Liver (tissue), 9 donors: ENCODE results near the gene TRIP6. TPM values are rescaled to one million over a fixed set of nuclear protein-coding genes. Genes with fewer than 3 reads are reported as not detected.
A peak's percentile ranks its signal among the peaks of the same experiment; 100 is the strongest.

ENCODE experiments used
- DNase-seq: peaks from one replicate; pipeline ENCODE4 v3.0.0-alpha.2; 2017; ENCODE audit warnings: low spot score
- H3K27ac ChIP-seq, 2 donors: one replicate each; pipeline ENCODE4 v1.7.0; 2013; ENCODE audit warnings: inconsistent platforms in 2 of 2, low read length in 2 of 2, control low read depth in 1 of 2, low read depth in 1 of 2, mild to moderate bottlenecking in 1 of 2
- H3K27me3 ChIP-seq, 4 donors: one replicate each; pipeline versions ENCODE4 v1.6.1 to v1.7.0; 2013; ENCODE audit warnings: low read length in 3 of 4, inconsistent platforms in 1 of 4, mild to moderate bottlenecking in 1 of 4, moderate library complexity in 1 of 4; ENCODE audit not compliant: control insufficient read depth in 4 of 4, insufficient read depth in 4 of 4
- H3K36me3 ChIP-seq, 4 donors: one replicate each; pipeline versions ENCODE4 v1.6.1 to v1.7.0; 2013; ENCODE audit warnings: low read length in 3 of 4, mild to moderate bottlenecking in 3 of 4, low read depth in 1 of 4, moderate library complexity in 1 of 4; ENCODE audit not compliant: control insufficient read depth in 4 of 4, insufficient read depth in 3 of 4
- H3K4me1 ChIP-seq, 4 donors: one replicate each; pipeline versions ENCODE4 v1.6.1 to v1.7.0; 2013; ENCODE audit warnings: low read length in 3 of 4, mild to moderate bottlenecking in 3 of 4, moderate library complexity in 1 of 4; ENCODE audit not compliant: control insufficient read depth in 4 of 4, insufficient read depth in 4 of 4
- H3K4me3 ChIP-seq, 3 donors: one replicate each; pipeline versions ENCODE4 v1.6.1 to v1.7.0; 2013; ENCODE audit warnings: low read length in 3 of 3, control low read depth in 1 of 3, low read depth in 1 of 3, mild to moderate bottlenecking in 1 of 3
- H3K9ac ChIP-seq, 2 donors: one replicate each; pipeline ENCODE4 v1.7.0; 2013; ENCODE audit warnings: low read length in 2 of 2, mild to moderate bottlenecking in 2 of 2, moderate library complexity in 2 of 2, control low read depth in 1 of 2, low read depth in 1 of 2
- H3K9me3 ChIP-seq, 4 donors: one replicate each; pipeline versions ENCODE4 v1.6.1 to v1.7.0; 2013; ENCODE audit warnings: low read length in 3 of 4; ENCODE audit not compliant: control insufficient read depth in 4 of 4
- CTCF ChIP-seq: fragments of 150-350 bp; IDR thresholded peaks from 2 replicates; pipeline ENCODE4 v1.5.1; 2017; ENCODE audit warnings: improper control_type of control experiment, low read depth, low read length; ENCODE audit not compliant: missing input control
- FOXA1 ChIP-seq: IDR thresholded peaks from 2 replicates; pipeline ENCODE4 v1.6.1; 2016; ENCODE audit warnings: antibody characterized with exemption
- FOXA2 ChIP-seq: IDR thresholded peaks from 2 replicates; pipeline ENCODE4 v1.6.1; 2016; ENCODE audit warnings: antibody characterized with exemption
- GABPA ChIP-seq, 2 donors: IDR thresholded peaks in 1 of 2; conservative IDR thresholded peaks in 1 of 2; 2 replicates each; pipeline ENCODE4 v1.6.1; 2016; ENCODE audit warnings: antibody characterized with exemption in 2 of 2, mild to moderate bottlenecking in 1 of 2, moderate library complexity in 1 of 2
- HNF4A ChIP-seq, 2 donors: conservative IDR thresholded peaks; 2 replicates each; pipeline ENCODE4 v1.6.1; 2016; ENCODE audit warnings: antibody characterized with exemption in 2 of 2, mild to moderate bottlenecking in 2 of 2
- HNF4G ChIP-seq: IDR thresholded peaks from 2 replicates; pipeline ENCODE4 v1.6.1; 2016; ENCODE audit warnings: antibody characterized with exemption
- JUND ChIP-seq, 2 donors: IDR thresholded peaks; 2 replicates each; pipeline ENCODE4 v1.6.1; 2016; ENCODE audit warnings: antibody characterized with exemption in 2 of 2
- NR2F2 ChIP-seq: IDR thresholded peaks from 2 replicates; pipeline ENCODE4 v1.6.1; 2016; ENCODE audit warnings: antibody characterized with exemption
- RAD21 ChIP-seq, 2 donors: IDR thresholded peaks; 2 replicates each; pipeline ENCODE4 v1.6.1; 2016; ENCODE audit warnings: antibody characterized with exemption in 2 of 2, mild to moderate bottlenecking in 2 of 2
- REST ChIP-seq: IDR thresholded peaks from 2 replicates; pipeline ENCODE4 v1.6.1; 2016; ENCODE audit warnings: antibody characterized with exemption, mild to moderate bottlenecking
- SP1 ChIP-seq: IDR thresholded peaks from 2 replicates; pipeline ENCODE4 v1.6.1; 2018; ENCODE audit warnings: antibody characterized with exemption, mild to moderate bottlenecking
- YY1 ChIP-seq: IDR thresholded peaks from 2 replicates; pipeline ENCODE4 v1.6.1; 2016; ENCODE audit warnings: antibody characterized with exemption, mild to moderate bottlenecking
- WGBS: extraction: QIAGEN DNeasy Blood & Tissue Kit; methylation state at CpG from one replicate; pipeline ENCODE4 v1.1.7; 2013; 5-methylcytosine and 5-hydroxymethylcytosine counted together
- polyA plus RNA-seq, 2 donors: library from polyadenylated mRNA; stranded (reverse) in 1 of 2; unstranded in 1 of 2; fragments of 200-250 nt in 1 of 2; fragments of >200 nt in 1 of 2; fragmentation: Nextera tagmentation in 1 of 2; extraction: Ambion mirVana in 1 of 2; gene quantifications; one replicate each; pipeline versions ENCODE4 v1.2.1 to v1.2.3, GENCODE V29; 2013 to 2015
- total RNA-seq, 2 donors: library from RNA; depleted of rRNA; stranded (reverse); fragments of >200 nt; gene quantifications; one replicate each; pipeline ENCODE4 v1.2.3, GENCODE V29; 2014
- TF ChIP-seq, protein P1 (sequence below): IDR thresholded peaks from 2 replicates; pipeline ENCODE4 v1.6.1; 2016; ENCODE audit warnings: antibody characterized with exemption
- TF ChIP-seq, protein P2 (sequence below): IDR thresholded peaks from 2 replicates; pipeline ENCODE4 v1.6.1; 2016; ENCODE audit warnings: antibody characterized with exemption
- TF ChIP-seq, protein P3 (sequence below): IDR thresholded peaks from 2 replicates; pipeline ENCODE4 v1.6.1; 2016; ENCODE audit warnings: antibody characterized with exemption
- donor health status: healthy.
- donor health status: healthy.
- donor health status: healthy.
- donor health status: healthy.
- donor health status: healthy.

The TRIP6 gene
- total and polyA plus RNA-seq, 4 donors = 14.6 to 30.7 (median 18.1) TPM

DNA sequence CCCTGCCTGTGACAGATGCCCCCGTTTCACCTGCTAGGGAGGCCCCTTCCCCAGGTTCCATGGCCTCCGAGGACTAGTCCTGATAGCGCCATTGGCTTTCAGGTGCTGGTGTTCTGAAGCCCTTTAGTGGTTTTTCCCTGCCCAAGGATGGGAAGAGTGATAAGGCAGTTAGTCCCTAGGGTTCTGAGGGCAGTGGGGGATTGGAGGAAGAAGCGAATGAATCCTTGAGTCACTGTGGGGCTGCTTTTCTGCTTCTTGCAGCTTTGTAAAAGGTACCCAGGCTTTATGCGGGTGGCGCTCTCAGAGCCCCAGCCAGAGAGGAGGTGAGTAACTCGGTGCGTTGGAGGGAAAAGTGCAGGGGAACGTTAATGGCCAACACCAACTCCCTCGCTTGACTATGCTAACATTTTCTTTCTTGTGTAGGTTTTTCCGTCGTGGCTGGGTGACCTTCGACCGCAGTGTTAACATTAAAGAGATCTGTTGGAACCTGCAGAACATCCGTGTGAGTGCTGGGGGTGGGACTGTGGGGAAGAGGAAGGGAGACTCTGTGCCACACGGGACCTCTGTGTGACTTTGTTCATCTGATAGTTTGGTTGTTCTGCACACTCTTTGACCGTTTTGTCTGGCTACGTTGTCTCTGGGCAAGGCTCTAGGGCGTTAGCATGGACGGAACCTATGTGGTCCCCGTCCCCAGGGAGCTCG is 18.4 kb downstream of the TRIP6 start:
- 81% methylated on average over 22 of the region's 22 CpGs for WGBS
- no peak overlapping the region for H3K27ac ChIP-seq
- H3K4me3 ChIP-seq = no peak overlapping the region
- no peaks in the 10 kb centered on the region for H3K9me3 ChIP-seq
- peaks cover 16 to 33% (median 26%) of the 10 kb centered on the region in 4 donors for H3K4me1 ChIP-seq
- TF ChIP-seq FOXA2 = no peak
- TF ChIP-seq JUND (IDR thresholded peaks at IDR 0.05) = no peak
- no peak for TF ChIP-seq RAD21 (IDR thresholded peaks at IDR 0.05)
- TF ChIP-seq HNF4A (conservative IDR thresholded peaks at IDR 0.05) = peak in 1 of 2 donors; percentile 47
- TF ChIP-seq, protein P1, sequence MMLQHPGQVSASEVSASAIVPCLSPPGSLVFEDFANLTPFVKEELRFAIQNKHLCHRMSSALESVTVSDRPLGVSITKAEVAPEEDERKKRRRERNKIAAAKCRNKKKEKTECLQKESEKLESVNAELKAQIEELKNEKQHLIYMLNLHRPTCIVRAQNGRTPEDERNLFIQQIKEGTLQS = no peak
- TF ChIP-seq, protein P2, sequence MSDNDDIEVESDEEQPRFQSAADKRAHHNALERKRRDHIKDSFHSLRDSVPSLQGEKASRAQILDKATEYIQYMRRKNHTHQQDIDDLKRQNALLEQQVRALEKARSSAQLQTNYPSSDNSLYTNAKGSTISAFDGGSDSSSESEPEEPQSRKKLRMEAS = no peak
- no peak for TF ChIP-seq CTCF
- no peak for TF ChIP-seq YY1
- TF ChIP-seq SP1 = peak; percentile 34
- no peak overlapping the region for H3K9ac ChIP-seq
- peaks cover 25 to 69% (median 58%) of the 10 kb centered on the region in 4 donors for H3K36me3 ChIP-seq
- no peaks in the 10 kb centered on the region for H3K27me3 ChIP-seq
- no peak for DNase-seq

DNA sequence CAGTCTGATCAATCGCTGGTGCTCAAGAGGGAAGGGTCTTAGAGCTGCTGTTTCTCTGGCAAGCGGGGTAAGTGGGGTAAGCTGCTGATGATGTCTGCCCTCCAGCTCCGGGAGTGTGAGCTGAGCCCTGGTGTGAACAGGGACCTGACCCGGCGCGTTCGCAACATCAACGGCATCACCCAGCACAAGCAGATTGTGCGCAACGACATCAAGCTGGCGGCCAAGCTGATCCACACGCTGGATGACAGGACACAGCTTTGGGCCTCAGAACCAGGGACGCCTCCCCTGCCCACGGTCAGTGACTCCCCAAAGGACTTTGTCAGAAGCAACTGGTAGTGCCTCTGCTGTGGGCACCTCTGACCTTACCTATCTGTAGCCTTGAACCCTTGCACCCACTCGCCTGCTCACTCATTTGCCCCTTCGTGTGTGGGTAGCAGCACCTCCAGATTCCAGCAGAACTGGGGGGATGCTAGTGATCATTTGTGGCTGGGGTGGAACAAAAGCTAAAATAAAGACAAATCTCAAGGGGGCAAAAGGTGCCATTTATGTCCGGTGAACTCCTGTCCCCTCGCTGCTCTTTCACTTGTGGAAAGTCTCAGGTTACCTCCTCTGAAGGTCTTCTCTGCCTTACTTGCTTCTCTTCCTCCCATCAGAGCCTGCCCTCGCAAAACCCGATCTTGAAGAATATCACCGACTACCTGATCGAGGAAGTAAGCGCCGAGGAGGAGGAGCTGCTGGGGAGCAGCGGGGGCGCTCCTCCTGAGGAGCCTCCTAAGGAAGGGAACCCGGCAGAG is 19.2 kb downstream of the TRIP6 start:
- no peak for DNase-seq
- Histone ChIP-seq H3K27me3 (no peaks in the 10 kb centered on the region), H3K36me3 (peaks cover 23 to 65% (median 55%) of the 10 kb centered on the region in 4 donors), H3K9me3 (no peaks in the 10 kb centered on the region), H3K9ac (no peak overlapping the region), H3K27ac (no peak overlapping the region), H3K4me1 (peaks cover 16 to 35% (median 26%) of the 10 kb centered on the region in 4 donors), H3K4me3 (no peak overlapping the region)
- WGBS = 93% methylated on average over 27 of the region's 27 CpGs
- TF ChIP-seq YY1 = no peak
- TF ChIP-seq SP1 = no peak
- no peak for TF ChIP-seq FOXA2
- no peak for TF ChIP-seq REST
- TF ChIP-seq FOXA1 = no peak
- TF ChIP-seq NR2F2 = no peak
- TF ChIP-seq JUND (IDR thresholded peaks at IDR 0.05) = no peak
- no peak for TF ChIP-seq GABPA (IDR thresholded peaks at IDR 0.05 in 1 of 2, conservative IDR thresholded peaks at IDR 0.05 in 1 of 2)
- TF ChIP-seq HNF4G = no peak
- no peak for TF ChIP-seq RAD21 (IDR thresholded peaks at IDR 0.05)
- no peak for TF ChIP-seq HNF4A (conservative IDR thresholded peaks at IDR 0.05)
- TF ChIP-seq, protein P3, sequence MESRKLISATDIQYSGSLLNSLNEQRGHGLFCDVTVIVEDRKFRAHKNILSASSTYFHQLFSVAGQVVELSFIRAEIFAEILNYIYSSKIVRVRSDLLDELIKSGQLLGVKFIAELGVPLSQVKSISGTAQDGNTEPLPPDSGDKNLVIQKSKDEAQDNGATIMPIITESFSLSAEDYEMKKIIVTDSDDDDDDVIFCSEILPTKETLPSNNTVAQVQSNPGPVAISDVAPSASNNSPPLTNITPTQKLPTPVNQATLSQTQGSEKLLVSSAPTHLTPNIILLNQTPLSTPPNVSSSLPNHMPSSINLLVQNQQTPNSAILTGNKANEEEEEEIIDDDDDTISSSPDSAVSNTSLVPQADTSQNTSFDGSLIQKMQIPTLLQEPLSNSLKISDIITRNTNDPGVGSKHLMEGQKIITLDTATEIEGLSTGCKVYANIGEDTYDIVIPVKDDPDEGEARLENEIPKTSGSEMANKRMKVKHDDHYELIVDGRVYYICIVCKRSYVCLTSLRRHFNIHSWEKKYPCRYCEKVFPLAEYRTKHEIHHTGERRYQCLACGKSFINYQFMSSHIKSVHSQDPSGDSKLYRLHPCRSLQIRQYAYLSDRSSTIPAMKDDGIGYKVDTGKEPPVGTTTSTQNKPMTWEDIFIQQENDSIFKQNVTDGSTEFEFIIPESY = no peak
